B cell (primary cell): Measurements from ENCODE around the gene PRRC2B. TPM values are rescaled to one million over a fixed set of nuclear protein-coding genes. Genes with fewer than 3 reads are reported as not detected.

Experiments used
- ATAC-seq: fragments of 200-7000 bp; cut with Tn5 transposase; one replicate; pipeline ENCODE4 v1.10.0; 2021; ENCODE audit warnings: low read depth, mild to moderate bottlenecking, moderate number of reproducible peaks, moderate library complexity
- CTCF ChIA-PET: fragments of 350-600 bp; sonication (Branson Sonifier 250); formaldehyde crosslinking; loops from one replicate; lab custom pipeline; 2021; ENCODE audit warnings: antibody characterized with exemption, inconsistent platforms; lab: Charles Lee
- POLR2A ChIA-PET: fragments of 350-600 bp; sonication (Branson Sonifier 250); formaldehyde crosslinking; loops from one replicate; lab custom pipeline; 2021; ENCODE audit warnings: antibody characterized with exemption; lab: Charles Lee
- DNase-seq: peaks from one replicate; pipeline ENCODE4 v3.0.0; 2013
- H2AFZ ChIP-seq: 2 replicates; pipeline ENCODE4 v1.6.1; 2012; ENCODE audit warnings: mild to moderate bottlenecking, low read depth, low read length; ENCODE audit not compliant: insufficient read depth, poor library complexity, severe bottlenecking
- H3K27ac ChIP-seq, 2 donors: 1 replicate in 1 of 2; 2 replicates in 1 of 2; pipeline ENCODE4 v1.5.1; 2012 to 2013; ENCODE audit warnings: low read length in 2 of 2, mild to moderate bottlenecking in 2 of 2, moderate library complexity in 1 of 2
- H3K27me3 ChIP-seq, 4 experiments: fragments of 200-600 bp in 1 of 4; sonication (generic) in 1 of 4; replicated peaks in 1 of 4; 1 replicate in 2 of 4; 2 replicates in 2 of 4; pipeline versions ENCODE4 v1.6.1 to v1.7.0; 2013 to 2016; ENCODE audit warnings: low read length in 3 of 4, mild to moderate bottlenecking in 2 of 4, mixed read lengths in 1 of 4, moderate library complexity in 1 of 4; ENCODE audit not compliant: insufficient read depth in 4 of 4, control insufficient read depth in 3 of 4; ENCODE audit errors: control extremely low read depth in 1 of 4
- H3K36me3 ChIP-seq, 2 experiments: replicated peaks in 1 of 2; 1 replicate in 1 of 2; 2 replicates in 1 of 2; pipeline versions ENCODE4 v1.6.1 to v1.7.1; 2013; ENCODE audit warnings: low read length in 1 of 2; ENCODE audit not compliant: insufficient read depth in 2 of 2, control insufficient read depth in 1 of 2; ENCODE audit errors: control extremely low read depth in 1 of 2, extremely low read depth in 1 of 2
- H3K4me1 ChIP-seq, 2 donors: fragments of 200-600 bp in 1 of 2; sonication (generic) in 1 of 2; 1 replicate in 1 of 2; 2 replicates in 1 of 2; pipeline versions ENCODE4 v1.5.1 to v1.6.1; 2013 to 2017; ENCODE audit warnings: low read length in 2 of 2; ENCODE audit not compliant: control insufficient read depth in 2 of 2, insufficient read depth in 2 of 2
- H3K4me2 ChIP-seq: replicated peaks from 2 replicates; pipeline ENCODE3; 2012; ENCODE audit warnings: mild to moderate bottlenecking, low read depth, low read length; ENCODE audit not compliant: poor library complexity, severe bottlenecking
- H3K4me3 ChIP-seq, 5 experiments: fragments of 200-600 bp in 1 of 5; sonication (generic) in 1 of 5; 1 replicate in 3 of 5; 2 replicates in 2 of 5; pipeline versions ENCODE4 v1.5.1 to v1.7.0; 2011 to 2016; ENCODE audit warnings: low read length in 4 of 5, mild to moderate bottlenecking in 4 of 5, low read depth in 2 of 5, control low read depth in 1 of 5, moderate library complexity in 1 of 5; ENCODE audit not compliant: insufficient read depth in 1 of 5; ENCODE audit errors: control extremely low read depth in 1 of 5, extremely low read depth in 1 of 5
- H3K79me2 ChIP-seq: fragments of 200-600 bp; sonication (generic); one replicate; pipeline ENCODE4 v1.6.0; 2016; ENCODE audit warnings: low read length; ENCODE audit not compliant: control insufficient read depth, insufficient read depth
- H3K9ac ChIP-seq: fragments of 200-600 bp; sonication (generic); 2 replicates; pipeline ENCODE4 v1.6.1; 2017; ENCODE audit warnings: mild to moderate bottlenecking, low read length, moderate library complexity
- H3K9me3 ChIP-seq, 3 donors: one replicate each; pipeline versions ENCODE4 v1.6.1 to v1.7.1; 2013; ENCODE audit warnings: low read length in 2 of 3; ENCODE audit not compliant: control insufficient read depth in 2 of 3, insufficient read depth in 1 of 3; ENCODE audit errors: control extremely low read depth in 1 of 3
- H4K20me1 ChIP-seq: 2 replicates; pipeline ENCODE4 v1.6.0; 2012; ENCODE audit warnings: mild to moderate bottlenecking, low read length; ENCODE audit not compliant: insufficient read depth, control insufficient read depth, poor library complexity, severe bottlenecking
- H3K27ac Mint-ChIP-seq: one replicate; pipeline ENCODE4 v1.8.0; 2021; ENCODE audit warnings: mixed read lengths
- H3K27me3 Mint-ChIP-seq: one replicate; pipeline ENCODE4 v1.8.0; 2021; ENCODE audit warnings: mixed read lengths
- H3K4me1 Mint-ChIP-seq: one replicate; pipeline ENCODE4 v1.8.0; 2021; ENCODE audit warnings: mixed read lengths
- H3K4me3 Mint-ChIP-seq: one replicate; pipeline ENCODE4 v1.8.0; 2021; ENCODE audit warnings: mixed read lengths
- H3K9me3 Mint-ChIP-seq: one replicate; pipeline ENCODE4 v1.8.0; 2022; ENCODE audit warnings: mixed read lengths; ENCODE audit not compliant: insufficient read depth
- CTCF ChIP-seq: fragments of 200-600 bp; IDR thresholded peaks from one replicate; pipeline ENCODE4 v1.8.0; 2022; ENCODE audit warnings: antibody characterized with exemption, mild to moderate bottlenecking
- EZH2 ChIP-seq: IDR thresholded peaks from 2 replicates; pipeline ENCODE4 v1.6.1; 2012; ENCODE audit warnings: borderline replicate concordance, low read depth, mild to moderate bottlenecking, moderate library complexity, low read length; ENCODE audit not compliant: insufficient read depth, poor library complexity, severe bottlenecking
- whole genome bisulfite sequencing: methylation state at CpG from one replicate; pipeline ENCODE4 v1.1.5; 2013; ENCODE audit warnings: missing lambda C conversion rate; ENCODE audit not compliant: insufficient coverage; 5-methylcytosine and 5-hydroxymethylcytosine counted together
- intact Hi-C: fragments of 100-400 bp; cut with micrococcal nuclease; formaldehyde crosslinking; loops from one replicate; pipeline ENCODE4 v1.10.0; 2022
- polyA plus RNA-seq: library from polyadenylated mRNA; depleted of rRNA; stranded (reverse); fragments of >200 nt; gene quantifications from 2 replicates; pipeline ENCODE4 v1.2.3, GENCODE V29; 2012
- total RNA-seq, 2 donors: library from RNA; stranded (reverse); fragments of 120-200 nt in 1 of 2; gene quantifications; 1 replicate in 1 of 2; 2 replicates in 1 of 2; pipeline versions ENCODE4 v1.2.3 to v1.2.4, GENCODE V29; 2013 to 2022

The PRRC2B gene
- total and polyA plus RNA-seq, 2 donors (not counting 1 experiment from before 2014, with no cell fraction given): 63.9 to 268 TPM

- H2AFZ ChIP-seq: no peak overlapping the region
- peaks cover 100% of the 10 kb centered on the region for H3K79me2 ChIP-seq
- Mint-ChIP-seq H3K4me1 (peaks cover 69% of the 10 kb centered on the region), H3K27ac (peak overlapping the region; percentile 16), H3K9me3 (no peaks in the 10 kb centered on the region), H3K27me3 (no peaks in the 10 kb centered on the region), H3K4me3 (no peak overlapping the region)
- peaks cover 42 to 53% of the 10 kb centered on the region in 2 donors for H3K4me1 ChIP-seq
- no peak overlapping the region for H3K4me2 ChIP-seq
- no peak overlapping the region for H3K9ac ChIP-seq
- H3K27me3 ChIP-seq: no peaks in the 10 kb centered on the region
- ChIA-PET CTCF (no interaction called here), POLR2A (no interaction called here)
- no peak overlapping the region for H3K27ac ChIP-seq
- 96% methylated on average over 9 of the region's 13 CpGs for WGBS
- DNase-seq: no peak
- intact Hi-C loops: no loop called here
- TF ChIP-seq EZH2: no peak
- TF ChIP-seq CTCF: no peak
- H3K36me3 ChIP-seq: peaks cover 7 to 28% of the 10 kb centered on the region in 2 experiments
- H3K9me3 ChIP-seq: no peaks in the 10 kb centered on the region
- H3K4me3 ChIP-seq: no peak overlapping the region
- no peak for ATAC-seq
- peaks cover 99% of the 10 kb centered on the region for H4K20me1 ChIP-seq
Measured at GRCh38 chr9:131420980-131421624, 27.2 kb downstream of the PRRC2B start.

DNA sequence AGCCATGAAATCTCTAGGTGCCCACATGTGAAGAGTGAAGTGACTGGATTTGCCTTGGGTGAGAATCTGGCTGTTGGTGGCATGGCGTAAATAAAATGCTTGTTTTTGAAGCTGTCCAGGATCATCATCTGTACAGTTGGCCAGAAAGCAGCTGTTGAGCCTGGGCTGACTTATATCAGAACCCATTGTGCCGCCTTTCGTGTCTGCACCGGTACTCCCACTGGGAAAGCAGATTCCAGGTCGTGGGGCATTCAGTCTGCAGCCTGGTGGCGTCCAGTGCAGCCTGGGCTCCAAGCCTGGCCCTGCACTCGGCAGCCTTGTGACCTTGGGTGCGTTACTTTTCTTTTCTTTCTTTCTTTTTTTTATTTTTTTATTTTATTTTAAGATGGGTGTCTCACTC, 27.8 kb downstream of the PRRC2B start:
- H3K4me2 ChIP-seq: no peak overlapping the region
- no peak for TF ChIP-seq EZH2
- TF ChIP-seq CTCF: no peak
- no peak overlapping the region for H3K4me3 Mint-ChIP-seq
- no peak overlapping the region for H3K9ac ChIP-seq
- H4K20me1 ChIP-seq: peaks cover 99% of the 10 kb centered on the region
- no peaks in the 10 kb centered on the region for H3K9me3 Mint-ChIP-seq
- H3K4me1 Mint-ChIP-seq: peaks cover 68% of the 10 kb centered on the region
- POLR2A ChIA-PET: no interaction called here
- H3K4me3 ChIP-seq: no peak overlapping the region
- peaks cover 37 to 50% of the 10 kb centered on the region in 2 donors for H3K4me1 ChIP-seq
- no peak overlapping the region for H3K27ac ChIP-seq
- DNase-seq (no peak), ATAC-seq (no peak)
- H3K9me3 ChIP-seq: no peaks in the 10 kb centered on the region
- no peaks in the 10 kb centered on the region for H3K27me3 Mint-ChIP-seq
- intact Hi-C loops: no loop called here
- H3K36me3 ChIP-seq: peaks cover 7 to 32% of the 10 kb centered on the region in 2 experiments
- peaks cover 100% of the 10 kb centered on the region for H3K79me2 ChIP-seq
- no peak overlapping the region for H3K27ac Mint-ChIP-seq
- 98% methylated on average over 5 of the region's 8 CpGs for WGBS
- no peaks in the 10 kb centered on the region for H3K27me3 ChIP-seq
- H2AFZ ChIP-seq: no peak overlapping the region
- CTCF ChIA-PET: no interaction called here
